Brain pericyte (primary cell): Measurements from ENCODE around the gene MRPL9.
"Not testable (repeated sequence)": the region's sequence is repeated elsewhere in the genome, so short reads cannot be mapped to it uniquely, and the experiment has no call there.

Source experiments
- DNase-seq: peaks from one replicate; pipeline ENCODE4 v3.0.0-alpha.2; 2012; ENCODE audit warnings: low read depth, low spot score

The MRPL9 gene

DNA sequence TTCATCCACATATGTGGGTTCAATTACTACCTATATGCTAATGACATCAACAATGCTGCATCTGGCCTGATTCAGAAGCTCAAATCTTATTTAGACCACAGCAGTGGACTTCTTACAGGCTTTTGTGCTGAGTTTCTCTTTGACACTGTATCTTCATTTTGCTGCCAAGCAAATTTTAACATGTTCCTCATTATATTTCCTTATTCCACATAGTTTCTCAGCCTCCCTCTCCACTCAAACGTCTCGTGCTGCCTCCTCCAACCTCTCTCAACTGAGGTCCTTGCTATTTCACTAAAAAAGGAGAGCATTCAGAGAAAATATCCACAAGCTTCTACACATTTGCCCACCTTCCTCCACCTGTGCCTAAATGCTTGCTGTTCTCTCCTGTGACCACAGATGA, 20.5 kb upstream of the MRPL9 start:
- DNase-seq, result no peak

DNA sequence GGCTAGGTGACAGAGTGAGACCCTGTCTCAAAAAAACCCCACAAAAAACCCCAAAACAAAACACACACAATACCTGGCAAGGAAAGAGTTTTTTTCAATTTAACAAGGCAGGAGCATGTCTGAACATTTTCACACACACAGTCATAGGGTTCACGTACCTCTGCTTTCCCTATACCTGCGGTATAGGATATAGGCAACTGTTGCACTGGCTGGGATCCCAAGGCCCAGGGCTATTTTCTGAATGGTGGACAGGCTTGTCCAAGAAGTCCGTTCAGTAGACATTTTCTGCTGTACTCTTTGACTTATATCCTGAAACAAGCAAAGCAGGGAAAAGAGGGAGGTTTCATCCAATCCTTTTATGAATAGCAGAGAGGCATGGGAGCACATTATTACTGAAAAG, 19.4 kb upstream of the MRPL9 start:
- no peak for DNase-seq

DNA sequence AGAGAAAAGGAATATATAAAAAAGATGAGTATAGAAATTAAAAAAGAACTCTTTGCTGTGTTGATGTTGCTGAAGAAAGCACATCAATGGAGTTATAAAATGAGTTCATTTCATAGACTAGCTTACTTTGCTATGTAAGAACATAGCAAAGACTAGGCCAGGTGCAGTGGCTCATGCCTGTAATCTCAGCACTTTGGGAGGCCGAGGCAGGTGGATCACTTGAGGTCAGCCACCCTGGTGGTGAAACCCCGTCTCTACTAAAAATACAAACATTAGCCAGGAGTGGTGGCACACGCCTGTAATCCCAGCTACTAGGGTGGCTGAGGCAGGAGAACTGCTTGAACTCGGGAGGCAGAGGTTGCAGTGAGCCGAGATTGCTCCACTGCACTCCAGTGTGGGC, 18.7 kb upstream of the MRPL9 start:
- not testable (repeated sequence) for DNase-seq

DNA sequence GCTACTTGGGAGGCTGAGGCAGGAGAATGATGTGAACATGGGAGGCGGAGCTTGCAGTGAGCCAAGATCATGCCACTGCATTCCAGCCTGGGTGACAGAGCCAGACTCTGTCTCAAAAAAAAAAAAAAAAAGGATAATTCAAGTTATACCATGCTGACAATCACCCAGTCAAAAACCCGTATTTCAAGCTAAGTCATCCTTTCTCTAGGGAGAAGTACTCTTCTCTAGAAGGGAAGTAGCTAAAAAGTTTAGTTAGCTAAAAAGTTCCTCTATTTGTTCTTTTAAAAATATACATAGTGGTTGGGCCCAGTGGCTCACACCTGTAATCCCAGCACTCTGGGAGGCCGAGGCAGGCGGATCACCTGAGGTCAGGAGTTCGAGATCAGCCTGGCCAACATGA, 17.4 kb upstream of the MRPL9 start:
- not testable (repeated sequence) for DNase-seq

DNA sequence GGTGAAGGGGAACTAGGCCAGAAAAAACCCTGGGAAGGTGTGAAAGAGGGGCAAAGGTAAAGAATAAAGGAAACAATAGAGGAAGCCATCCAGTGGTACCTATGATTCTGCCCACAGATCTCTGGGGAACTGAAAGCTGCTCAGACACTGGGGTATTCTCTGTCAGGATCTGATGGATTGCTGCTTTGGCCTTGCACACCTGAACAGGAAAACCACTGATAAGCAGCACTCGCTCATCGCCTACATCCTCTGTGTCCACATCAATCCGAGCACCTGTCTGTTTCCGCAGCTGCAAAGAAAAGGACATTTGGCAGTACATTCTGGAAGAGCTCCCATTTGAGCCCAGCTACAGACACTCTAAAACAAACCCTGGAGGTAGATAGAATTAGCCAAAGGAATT, 16.6 kb upstream of the MRPL9 start:
- no peak for DNase-seq

DNA sequence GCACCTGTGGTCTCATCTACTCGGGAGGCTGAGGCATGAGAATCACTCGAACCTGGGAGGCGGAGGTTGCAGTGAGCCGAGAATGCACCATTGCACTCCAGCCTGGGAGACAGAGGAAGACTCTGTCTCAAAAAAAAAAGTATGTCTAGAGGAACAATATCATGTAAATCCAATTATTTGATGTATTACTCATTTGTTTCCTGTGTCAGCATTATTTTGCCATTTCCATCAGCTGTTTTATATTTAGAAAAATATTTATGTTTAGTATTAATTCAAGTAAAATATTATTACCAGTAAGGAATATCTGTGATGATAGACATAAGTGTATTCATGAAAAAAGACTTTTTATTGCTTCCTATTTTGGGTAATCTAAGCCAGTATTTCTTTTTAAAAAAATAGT, 14.0 kb upstream of the MRPL9 start:
- no peak for DNase-seq

DNA sequence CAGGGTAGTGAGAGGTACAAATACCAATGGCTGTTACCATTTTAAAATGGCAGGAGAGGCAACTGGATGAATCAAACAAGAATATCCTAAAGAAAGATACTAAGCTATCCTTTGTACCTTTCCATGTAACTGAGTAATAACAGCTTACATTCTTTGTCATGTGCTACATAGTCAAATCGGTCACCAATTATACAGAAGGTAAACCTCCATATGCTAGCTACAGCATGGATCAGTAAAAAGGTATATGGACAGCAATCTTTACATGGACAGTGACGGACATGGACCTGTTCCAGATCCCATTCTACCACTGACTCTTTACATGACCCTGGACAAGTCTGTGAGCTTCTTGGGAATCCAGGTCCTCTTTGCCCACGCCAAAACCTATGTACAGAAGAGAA, 13.4 kb upstream of the MRPL9 start:
- DNase-seq, result no peak

DNA sequence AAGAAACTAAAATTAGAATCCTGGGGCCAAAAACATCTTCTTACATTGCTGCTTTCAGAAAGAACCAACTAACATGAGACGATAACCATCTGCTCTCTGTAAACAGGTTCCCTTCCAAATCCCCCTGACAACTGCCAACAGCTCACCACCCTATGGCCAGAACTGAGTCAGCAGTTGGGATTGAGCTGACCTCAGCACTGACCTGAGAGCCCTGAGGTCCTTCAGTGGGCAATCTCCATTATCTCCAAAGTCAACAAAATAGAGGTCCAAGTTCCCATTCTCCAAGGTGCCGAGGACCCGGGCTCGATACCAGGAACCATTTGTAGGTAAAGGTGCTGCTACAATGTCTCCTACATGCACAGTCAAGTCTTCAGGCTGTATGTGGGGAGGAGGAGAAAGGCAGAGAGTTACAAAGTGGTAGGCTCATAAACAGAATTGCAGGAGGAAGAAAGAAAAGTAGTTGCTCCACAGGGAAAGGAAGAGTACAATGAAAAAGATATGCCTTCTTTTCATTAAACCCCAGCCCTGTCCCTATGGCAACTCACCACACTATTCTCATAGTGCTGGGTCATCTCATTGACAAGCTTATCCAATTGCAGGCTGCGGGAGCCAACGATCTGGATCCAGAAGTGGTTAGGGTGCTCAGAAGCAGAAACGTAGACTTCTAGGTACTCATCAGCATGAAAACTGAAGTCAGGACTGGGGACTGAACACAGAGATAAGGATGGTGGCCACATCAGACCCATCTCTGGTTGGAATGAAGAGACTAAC, 12.8 kb upstream of the MRPL9 start:
- no peak for DNase-seq

DNA sequence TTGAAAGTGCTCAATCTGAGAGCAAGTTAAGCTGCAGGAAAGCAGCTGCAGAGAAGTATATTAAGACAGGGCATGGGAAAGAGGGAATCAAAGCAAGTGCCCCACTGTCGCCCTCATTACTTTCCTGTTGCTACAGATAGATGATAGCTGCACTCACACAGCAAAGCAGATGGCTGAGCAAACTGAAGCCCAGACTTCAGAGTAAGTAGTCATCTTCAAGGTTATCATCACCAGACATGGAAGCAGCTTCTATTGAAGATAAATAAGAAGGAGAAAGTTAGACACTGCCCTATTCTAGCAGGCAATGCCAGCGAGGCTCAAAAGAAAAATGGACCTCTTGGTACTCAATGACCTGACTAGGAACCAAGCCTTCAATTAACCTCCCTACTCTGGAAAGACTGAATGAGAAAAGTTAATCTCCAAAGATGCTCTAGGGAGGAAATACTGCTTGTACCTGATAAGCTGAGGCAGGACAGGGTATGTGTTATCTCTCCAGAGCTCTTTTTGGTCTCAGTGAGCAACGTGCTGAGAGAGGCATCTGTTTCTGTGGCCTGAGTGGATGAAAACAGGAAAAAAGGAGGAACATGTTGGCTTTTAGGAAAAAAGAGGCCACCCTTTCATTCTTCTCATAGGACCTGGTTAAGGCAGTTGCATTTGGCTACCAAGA, 11.1 kb upstream of the MRPL9 start:
- DNase-seq, result no peak

DNA sequence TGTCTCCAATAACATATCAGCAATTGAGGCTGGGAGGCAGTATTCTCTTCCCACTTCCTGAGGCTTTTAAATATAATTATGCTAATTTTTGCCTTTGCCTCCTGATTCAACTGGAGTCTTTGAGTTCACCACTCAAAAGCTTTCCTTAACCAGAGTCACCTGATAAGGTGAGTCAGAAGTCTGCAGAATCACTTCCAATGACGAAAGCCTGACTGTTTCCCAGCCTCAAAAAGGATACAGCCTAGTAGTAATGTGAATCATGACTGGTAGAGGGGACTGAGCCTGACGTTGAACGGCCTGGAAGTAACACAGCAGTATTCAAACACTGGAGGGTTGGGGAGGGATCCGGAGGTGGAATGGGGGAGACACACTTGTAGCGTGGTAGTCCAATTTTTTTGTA, 10.4 kb upstream of the MRPL9 start:
- DNase-seq, result no peak

DNA sequence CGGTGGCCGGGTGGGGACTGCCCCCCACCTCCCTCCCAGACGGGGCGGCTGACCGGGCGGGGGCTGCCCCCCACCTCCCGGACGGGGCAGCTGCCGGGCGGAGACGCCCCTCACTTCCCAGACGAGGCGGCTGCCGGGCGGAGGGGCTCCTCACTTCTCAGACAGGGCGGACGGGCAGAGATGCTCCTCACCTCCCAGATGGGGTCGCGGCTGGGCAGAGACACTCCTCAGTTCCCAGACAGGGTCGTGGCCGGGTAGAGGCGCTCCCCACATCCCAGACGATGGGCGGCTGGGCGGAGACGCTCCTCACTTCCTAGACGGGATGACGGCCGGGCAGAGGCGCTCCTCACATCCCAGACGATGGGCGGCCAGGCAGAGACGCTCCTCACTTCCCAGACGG, 6.0 kb upstream of the MRPL9 start:
- DNase-seq, result not testable (repeated sequence)

DNA sequence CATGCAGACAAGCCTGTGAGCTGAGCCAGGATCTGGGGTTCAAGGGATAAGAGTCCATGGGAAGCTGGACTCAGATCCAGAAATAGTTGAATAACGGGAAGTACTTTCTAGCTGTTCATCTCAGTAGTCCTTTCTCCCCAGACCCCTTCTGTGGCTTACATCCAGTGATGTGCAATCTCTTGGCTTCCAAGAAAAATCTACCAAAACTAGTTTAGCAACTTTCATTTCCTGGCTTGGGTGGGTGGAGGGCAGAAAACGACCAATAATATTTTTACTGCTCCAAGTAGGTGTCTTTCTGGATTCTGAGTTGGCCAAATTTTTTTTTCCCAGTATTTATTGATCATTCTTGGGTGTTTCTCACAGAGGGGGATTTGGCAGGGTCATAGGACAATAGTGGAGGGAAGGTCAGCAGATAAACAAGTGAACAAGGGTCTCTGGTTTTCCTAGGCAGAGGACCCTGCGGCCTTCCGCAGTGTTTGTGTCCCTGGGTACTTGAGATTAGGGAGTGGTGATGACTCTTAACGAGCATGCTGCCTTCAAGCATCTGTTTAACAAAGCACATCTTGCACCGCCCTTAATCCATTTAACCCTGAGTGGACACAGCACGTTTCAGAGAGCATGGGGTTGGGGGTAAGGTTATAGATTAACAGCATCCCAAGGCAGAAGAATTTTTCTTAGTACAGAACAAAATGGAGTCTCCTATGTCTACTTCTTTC, 5.2 kb upstream of the MRPL9 start:
- not testable (repeated sequence) for DNase-seq

DNA sequence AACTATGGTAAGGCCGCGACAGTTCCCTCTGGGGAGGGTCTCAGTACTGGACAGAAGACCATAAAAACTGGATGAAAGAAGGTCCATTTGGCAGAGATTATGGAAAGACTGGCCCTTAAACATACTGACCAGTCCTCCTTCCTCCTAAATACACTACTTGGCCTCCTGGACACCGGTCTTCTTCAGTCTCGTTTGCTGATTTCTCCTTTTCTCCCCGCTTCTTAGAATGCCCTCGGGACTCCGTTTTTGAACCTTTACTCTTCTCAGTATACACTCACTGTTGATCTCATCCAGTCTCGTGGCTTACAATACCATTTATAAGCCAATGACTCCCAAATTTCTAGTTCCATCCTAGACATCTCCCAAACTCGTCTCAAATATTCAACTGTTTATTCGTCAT, 694 bp upstream of the MRPL9 start:
- DNase-seq, result no peak

DNA sequence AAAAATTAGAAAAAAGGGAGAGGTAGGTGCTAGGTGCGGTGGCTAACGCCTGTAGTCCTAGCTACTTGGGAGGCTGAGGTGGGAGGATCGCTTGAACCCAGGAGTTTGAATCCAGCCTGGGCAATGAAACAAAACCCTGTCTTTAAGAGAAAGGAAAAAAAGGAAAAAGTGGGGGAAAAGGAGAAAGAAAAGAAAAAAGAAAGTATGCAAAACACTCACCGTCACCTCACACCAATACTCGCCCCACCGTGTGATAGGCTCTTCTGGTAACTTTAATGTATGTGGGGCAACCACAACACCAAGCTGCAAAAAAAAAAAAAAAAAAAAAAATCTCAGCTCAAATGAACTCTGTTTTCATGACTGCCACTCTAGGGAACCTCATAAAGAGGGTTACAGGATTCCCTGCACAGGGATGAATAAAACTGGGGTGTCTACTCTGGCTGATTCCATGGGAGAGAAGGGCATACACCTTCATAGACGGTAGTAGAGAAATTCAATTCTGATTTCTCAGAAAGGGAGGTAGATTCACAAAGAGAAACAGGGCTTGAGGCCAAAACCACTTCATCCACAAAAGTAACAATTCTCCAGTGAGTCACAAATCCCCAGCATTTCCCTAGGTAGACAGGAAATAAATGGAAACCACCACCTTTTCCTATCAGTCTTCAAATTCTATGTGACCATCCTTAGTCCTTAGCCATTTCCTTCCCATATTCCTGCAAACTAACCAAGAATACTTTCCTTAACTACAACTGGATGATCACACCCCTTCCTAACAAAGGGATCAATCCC, 2.5 kb downstream of the MRPL9 start:
- DNase-seq, result no peak

DNA sequence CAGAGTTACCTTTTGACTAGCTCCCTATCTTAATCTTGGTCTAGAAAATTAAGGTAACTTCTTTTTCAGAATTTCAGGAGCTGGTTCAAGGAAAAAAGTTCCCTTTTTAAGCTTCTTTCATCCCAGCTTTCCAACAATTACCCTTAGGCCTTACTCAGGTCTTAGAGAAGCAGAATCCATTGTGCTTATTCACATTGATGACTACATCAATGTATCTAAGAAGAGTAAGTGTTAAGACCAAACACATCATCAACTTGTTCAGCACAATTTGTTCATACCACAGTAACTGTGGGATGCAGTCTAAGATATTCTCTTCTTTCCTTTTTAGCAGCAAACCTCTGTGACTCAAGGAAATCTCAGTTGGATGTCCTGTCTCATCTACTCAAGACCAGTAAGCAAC, 4.1 kb downstream of the MRPL9 start:
- no peak for DNase-seq

DNA sequence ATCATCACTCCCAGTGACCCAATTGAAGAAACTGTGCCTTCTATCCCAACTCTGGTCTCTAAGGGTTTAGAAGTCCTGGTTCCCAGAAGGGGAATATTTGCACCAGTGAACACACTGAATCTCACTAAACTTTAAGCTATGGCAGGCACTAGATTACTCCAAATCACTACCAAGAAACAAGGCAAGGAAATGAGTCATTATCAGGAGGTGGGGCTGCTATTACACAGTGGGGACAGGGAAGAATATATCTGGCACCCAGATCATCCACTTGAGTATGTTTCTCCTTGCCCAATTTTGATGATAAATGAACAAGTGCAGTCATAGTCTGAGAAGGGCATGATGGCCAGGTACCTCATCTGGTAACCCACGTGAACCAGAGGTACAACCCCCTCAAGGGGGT, 7.0 kb downstream of the MRPL9 start:
- DNase-seq, result no peak

DNA sequence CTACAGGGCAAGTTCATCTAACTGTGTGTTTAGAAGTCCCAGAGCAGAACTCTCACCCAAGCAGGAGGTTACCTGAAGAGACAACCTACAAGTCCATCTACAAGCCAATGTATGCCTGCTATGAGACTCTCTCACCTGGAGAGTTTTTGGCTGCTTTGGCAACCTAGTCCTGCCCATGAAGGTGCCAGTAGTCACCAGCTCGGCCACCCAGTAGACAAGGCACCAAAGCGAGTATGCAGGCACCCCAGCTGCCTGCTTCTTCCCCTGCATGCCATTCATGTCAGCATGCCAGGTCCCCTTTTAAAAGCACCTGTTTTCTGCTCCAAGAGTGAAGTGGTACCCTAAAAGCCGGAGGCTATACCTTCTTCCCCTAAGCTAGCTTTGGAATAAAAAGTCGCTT, 21.8 kb downstream of the MRPL9 start:
- DNase-seq, result no peak

DNA sequence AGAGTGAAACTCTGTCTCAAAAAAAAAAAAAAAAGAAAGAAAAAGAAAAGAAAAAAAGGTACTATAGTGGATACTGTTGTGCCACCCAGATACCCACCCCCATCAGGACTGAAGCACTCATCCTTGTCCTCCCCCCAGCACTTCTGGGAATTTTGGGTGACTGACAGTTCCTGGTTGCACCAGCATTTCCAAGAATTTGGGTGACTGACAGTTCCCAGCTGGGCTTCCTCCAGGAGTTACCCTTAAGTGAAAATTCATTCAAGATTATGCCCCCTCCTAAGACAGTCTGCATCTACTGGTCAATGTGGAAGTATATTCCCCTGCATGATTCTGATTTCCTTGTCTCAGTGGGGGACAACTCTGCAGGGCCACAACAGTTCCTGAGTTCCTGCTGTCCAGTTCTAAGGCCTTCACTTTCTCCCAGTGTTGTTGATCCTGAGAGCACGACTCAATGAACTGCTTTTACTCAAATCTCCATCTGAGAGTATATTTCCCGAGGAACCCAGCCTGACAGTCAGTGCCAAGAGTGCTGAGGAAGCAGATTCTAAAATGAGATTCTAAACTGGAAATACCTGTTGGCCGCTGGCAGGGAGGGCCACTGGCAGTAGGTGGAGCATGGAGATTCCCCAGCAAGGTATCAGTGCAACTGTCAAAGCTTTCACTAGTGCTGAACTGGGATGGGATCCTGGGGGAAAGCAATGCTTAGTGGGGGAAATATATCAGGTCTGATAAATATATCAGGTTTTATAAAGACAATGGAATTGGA, 23.5 kb downstream of the MRPL9 start:
- DNase-seq, result no peak

DNA sequence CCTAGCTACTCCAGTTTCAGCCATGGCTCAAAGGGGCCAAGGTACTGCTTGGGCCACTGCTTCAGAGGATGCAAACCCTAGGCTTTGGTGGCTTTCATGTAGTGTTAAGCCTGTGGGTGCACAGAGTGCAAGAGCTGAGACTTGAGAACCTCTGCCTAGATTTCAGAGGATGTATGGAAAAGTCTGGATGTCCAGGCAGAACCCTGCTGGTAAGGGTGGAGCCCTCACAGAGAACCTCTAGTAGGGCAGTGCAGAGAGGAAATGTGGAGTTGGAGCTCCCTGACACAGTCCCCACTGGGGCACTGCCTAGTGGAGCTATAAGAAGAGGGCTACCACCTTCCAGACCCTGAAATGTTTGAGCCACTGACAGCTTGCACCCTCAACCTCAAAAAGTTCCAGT, 25.8 kb downstream of the MRPL9 start:
- DNase-seq, result no peak

DNA sequence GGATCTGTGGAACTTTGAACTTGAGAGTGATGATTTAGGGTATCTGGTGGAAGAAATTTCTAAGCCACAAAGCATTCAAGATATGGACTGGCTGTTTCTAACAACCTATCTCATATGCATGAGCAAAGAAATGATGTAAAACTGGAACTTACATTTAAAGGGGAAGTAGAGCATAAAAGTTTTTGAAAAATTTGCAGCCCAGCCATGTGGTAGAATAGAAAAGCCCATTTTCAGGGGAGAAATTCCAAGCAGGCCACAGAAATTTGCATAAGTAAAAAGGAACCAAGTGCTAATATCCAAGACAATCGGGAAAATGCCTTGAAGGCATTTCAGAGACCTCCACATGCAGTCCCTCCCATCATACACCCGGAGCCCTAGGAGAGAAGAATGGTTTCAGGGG, 26.3 kb downstream of the MRPL9 start:
- DNase-seq, result no peak

DNA sequence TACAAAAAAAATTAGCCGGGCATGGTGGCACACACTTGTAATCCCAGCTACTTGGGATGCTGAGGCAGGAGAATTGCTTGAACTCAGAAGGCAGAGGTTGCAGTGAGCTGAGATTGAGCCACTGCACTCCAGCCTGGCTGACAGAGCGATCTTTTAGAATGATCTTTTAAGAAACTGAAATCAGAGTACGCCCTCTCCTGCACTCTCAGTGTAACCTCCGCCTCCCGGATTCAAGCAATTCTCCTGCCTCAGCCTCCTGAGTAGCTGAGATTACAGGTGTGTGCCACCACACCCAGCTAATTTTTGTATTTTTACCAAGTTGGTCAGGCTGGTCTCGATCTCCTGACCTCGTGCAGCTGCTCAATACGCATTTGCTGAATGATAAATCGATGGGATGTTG, 29.3 kb downstream of the MRPL9 start:
- not testable (repeated sequence) for DNase-seq
